Measurements from ENCODE around the gene ADSL. TPM values are rescaled to one million over a fixed set of nuclear protein-coding genes. Genes with fewer than 3 reads are reported as not detected.

Gene ADSL
- total and polyA plus RNA-seq, 2 of the 4 experiments (the other 2 are of a cell fraction) = 93.6 to 229 TPM

- H4K8ac ChIP-seq (ENCODE audit: low read depth in 2 of 2, low read length in 2 of 2) = no peak overlapping the region
- no TSS peak for BruUV-seq (replicated peaks)
- in situ Hi-C loops (cut with MboI; ENCODE audit: low sequenced_read_pairs) = no loop called here
- no peak overlapping the region for H3K4me3 ChIP-seq (ENCODE audit: insufficient read depth, low read depth, low read length)
- no peak overlapping the region for H2BK5ac ChIP-seq (ENCODE audit: low read depth, low read length, poor library complexity, severe bottlenecking)
- no peak overlapping the region for H3K18ac ChIP-seq (ENCODE audit: low read depth, low read length)
- ChIA-PET CTCF (interaction anchor here (1.0 kb wide), 1 partner anchor 11 kb away, joined by 4 read pairs; no protein-coding TSS in a partner anchor), POLR2A (ENCODE audit: unreplicated experiment) (interaction anchor here (0.6 kb wide), 2 partner anchors 36 to 78 kb away, joined by 6 to 7 read pairs; partner anchors contain the start of gene SGSM3)
- no peak overlapping the region for H3K14ac ChIP-seq (replicated peaks; ENCODE audit: low read depth, low read length)
- DNase-seq (no peak), ATAC-seq (ENCODE audit: low read depth) (no peak)
- no peak for TF ChIP-seq MAZ (IDR thresholded peaks at IDR 0.05; ENCODE audit: borderline replicate concordance, low read depth, low read length)
- no peak for TF ChIP-seq RCOR1 (IDR thresholded peaks at IDR 0.05; ENCODE audit: insufficient replicate concordance, low read length)
- no peak for TF ChIP-seq MXI1 (IDR thresholded peaks at IDR 0.05; ENCODE audit: borderline replicate concordance, low read depth, low read length)
- TF ChIP-seq MAFK (IDR thresholded peaks at IDR 0.05; ENCODE audit: low read depth, low read length) = no peak
- TF ChIP-seq, protein P1, sequence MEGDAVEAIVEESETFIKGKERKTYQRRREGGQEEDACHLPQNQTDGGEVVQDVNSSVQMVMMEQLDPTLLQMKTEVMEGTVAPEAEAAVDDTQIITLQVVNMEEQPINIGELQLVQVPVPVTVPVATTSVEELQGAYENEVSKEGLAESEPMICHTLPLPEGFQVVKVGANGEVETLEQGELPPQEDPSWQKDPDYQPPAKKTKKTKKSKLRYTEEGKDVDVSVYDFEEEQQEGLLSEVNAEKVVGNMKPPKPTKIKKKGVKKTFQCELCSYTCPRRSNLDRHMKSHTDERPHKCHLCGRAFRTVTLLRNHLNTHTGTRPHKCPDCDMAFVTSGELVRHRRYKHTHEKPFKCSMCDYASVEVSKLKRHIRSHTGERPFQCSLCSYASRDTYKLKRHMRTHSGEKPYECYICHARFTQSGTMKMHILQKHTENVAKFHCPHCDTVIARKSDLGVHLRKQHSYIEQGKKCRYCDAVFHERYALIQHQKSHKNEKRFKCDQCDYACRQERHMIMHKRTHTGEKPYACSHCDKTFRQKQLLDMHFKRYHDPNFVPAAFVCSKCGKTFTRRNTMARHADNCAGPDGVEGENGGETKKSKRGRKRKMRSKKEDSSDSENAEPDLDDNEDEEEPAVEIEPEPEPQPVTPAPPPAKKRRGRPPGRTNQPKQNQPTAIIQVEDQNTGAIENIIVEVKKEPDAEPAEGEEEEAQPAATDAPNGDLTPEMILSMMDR (conservative IDR thresholded peaks at IDR 0.05; ENCODE audit: low read depth, low read length) = no peak
- TF ChIP-seq SMC3 (IDR thresholded peaks at IDR 0.05; ENCODE audit: low read depth, low read length) = no peak
- TF ChIP-seq, protein P2, sequence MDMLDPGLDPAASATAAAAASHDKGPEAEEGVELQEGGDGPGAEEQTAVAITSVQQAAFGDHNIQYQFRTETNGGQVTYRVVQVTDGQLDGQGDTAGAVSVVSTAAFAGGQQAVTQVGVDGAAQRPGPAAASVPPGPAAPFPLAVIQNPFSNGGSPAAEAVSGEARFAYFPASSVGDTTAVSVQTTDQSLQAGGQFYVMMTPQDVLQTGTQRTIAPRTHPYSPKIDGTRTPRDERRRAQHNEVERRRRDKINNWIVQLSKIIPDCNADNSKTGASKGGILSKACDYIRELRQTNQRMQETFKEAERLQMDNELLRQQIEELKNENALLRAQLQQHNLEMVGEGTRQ (IDR thresholded peaks at IDR 0.05; ENCODE audit: low read depth, low read length) = no peak
- TF ChIP-seq ELK1 (IDR thresholded peaks at IDR 0.05; ENCODE audit: borderline replicate concordance, low read depth, low read length) = no peak
- no peak for TF ChIP-seq POLR2A (IDR thresholded peaks at IDR 0.05; ENCODE audit: low read depth, low read length)
- no peak for TF ChIP-seq NFE2L2 (IDR thresholded peaks at IDR 0.05; ENCODE audit: low read depth, low read length)
- no peak for TF ChIP-seq RAD21 (IDR thresholded peaks at IDR 0.05; ENCODE audit: low read length)
- TF ChIP-seq CEBPB (IDR thresholded peaks at IDR 0.05; ENCODE audit: low read depth, low read length) = no peak
- no peak for TF ChIP-seq FOS (IDR thresholded peaks at IDR 0.05; ENCODE audit: low read depth, low read length)
- no peak for TF ChIP-seq BHLHE40 (IDR thresholded peaks at IDR 0.05; ENCODE audit: low read depth, low read length)
- no peak for TF ChIP-seq RFX5 (IDR thresholded peaks at IDR 0.05; ENCODE audit: low read depth, low read length)
- H4K20me1 ChIP-seq (ENCODE audit: insufficient read depth, low read length) = 0 out of 2 replicates have a peak, but pooled peaks cover 5% of the 10 kb centered on the region
- H3K36me3 ChIP-seq (ENCODE audit: control insufficient read depth, insufficient read depth, low read length) = peaks cover 4% of the 10 kb centered on the region; the same call in 1 of the 2 replicates
- no peak overlapping the region for H2BK15ac ChIP-seq (ENCODE audit: low read depth, low read length)
- H4K91ac ChIP-seq (ENCODE audit: insufficient read depth, low read depth, low read length) = no peak overlapping the region
- H3K56ac ChIP-seq (ENCODE audit: extremely low read depth, insufficient read depth, low read length) = no peak overlapping the region
- H3K4me1 ChIP-seq (ENCODE audit: control insufficient read depth, insufficient read depth, low read length) = peaks cover 4% of the 10 kb centered on the region
- no peak overlapping the region for H2AK9ac ChIP-seq (replicated peaks; ENCODE audit: low read depth, low read length, poor library complexity)
- H3K9me1 ChIP-seq (ENCODE audit: insufficient read depth, low read length) = peaks cover 9% of the 10 kb centered on the region
- no peak overlapping the region for H2BK20ac ChIP-seq (ENCODE audit: low read depth, low read length)
- no peak overlapping the region for H2AK5ac ChIP-seq (ENCODE audit: low read depth, low read length)
- dilution Hi-C loops (cut with HindIII; ENCODE audit: low sequenced_read_pairs, unreplicated experiment) = no loop called here
- no peak overlapping the region for H3K27ac ChIP-seq (ENCODE audit: insufficient read depth, low read length)
- H3K4me2 ChIP-seq (ENCODE audit: low read depth, low read length) = no peak overlapping the region
- no peak overlapping the region for H3K23ac ChIP-seq (ENCODE audit: low read depth, low read length)
- no peak overlapping the region for H4K5ac ChIP-seq (ENCODE audit: low read depth, low read length)
- peaks cover 0 to 5% of the 10 kb centered on the region in 2 experiments; a peak in 1 of 4 replicates for H3K79me1 ChIP-seq (ENCODE audit: low read depth in 1 of 2, low read length in 2 of 2)
- H2AFZ ChIP-seq (replicated peaks; ENCODE audit: low read length, poor library complexity) = no peak overlapping the region
- intact Hi-C loops (cut with micrococcal nuclease) = no loop called here
- H3K27me3 ChIP-seq (ENCODE audit: control insufficient read depth, insufficient read depth, low read length) = no peaks in the 10 kb centered on the region
- WGBS, 2 experiments (ENCODE audit: extremely low coverage in 2 of 2, insufficient read length in 1 of 2) = no CpG with 5 or more reads among the region's 2 CpGs
- H3K9ac ChIP-seq (ENCODE audit: low read depth, low read length) = no peak overlapping the region
- H3K9me3 ChIP-seq (ENCODE audit: control insufficient read depth, insufficient read depth, low read length) = no peaks in the 10 kb centered on the region
- no peak overlapping the region for H3K4ac ChIP-seq (ENCODE audit: low read depth, low read length)
- H2BK120ac ChIP-seq (ENCODE audit: low read depth, low read length) = no peak overlapping the region
Measured at GRCh38 chr22:40334899-40335298, 11.4 kb upstream of the ADSL start.
